Endothelial cell of umbilical vein (primary cell): ENCODE measurements around the gene PKNOX2. TPM values are rescaled to one million over a fixed set of nuclear protein-coding genes. Genes with fewer than 3 reads are reported as not detected.

Experiments
- BruUV-seq: library from RNA; stranded (reverse); fragments of 400-500 nt; replicated peaks from 2 replicates; lab custom pipeline; 2021; lab: Mats Ljungman, UMichigan
- CTCF ChIA-PET: fragments of 300-600, 350-600 bp; sonication (Branson Sonifier 250); formaldehyde crosslinking; loops from one replicate; lab custom pipeline; 2021; ENCODE audit warnings: antibody characterized with exemption, inconsistent platforms; lab: Charles Lee
- POLR2A ChIA-PET: fragments of 300-600, 350-600 bp; sonication (Branson Sonifier 250); formaldehyde crosslinking; loops from one replicate; lab custom pipeline; 2021; ENCODE audit warnings: antibody characterized with exemption, inconsistent platforms; lab: Charles Lee
- DNase-seq: peaks from one replicate; pipeline ENCODE4 v3.0.0-alpha.2; 2011; ENCODE audit warnings: low read depth, low spot score
- FAIRE-seq: peaks from 2 replicates; lab custom pipeline; 2011; peaks lifted over from hg19 to GRCh38; lab: Jason Lieb, UNC
- H2AFZ ChIP-seq: 2 replicates; pipeline ENCODE4 v1.6.0; 2012; ENCODE audit warnings: low read depth, low read length, control low read depth, inconsistent platforms
- H3K27ac ChIP-seq: 2 replicates; pipeline ENCODE4 v1.5.1; 2011; ENCODE audit warnings: low read depth, mild to moderate bottlenecking, control low read depth, low read length, moderate library complexity; ENCODE audit not compliant: insufficient read depth
- H3K27me3 ChIP-seq, 2 experiments: 2 replicates each; pipeline versions ENCODE4 v1.6.0 to v1.6.1; 2011; ENCODE audit warnings: low read length in 2 of 2, mixed read lengths in 1 of 2; ENCODE audit not compliant: control insufficient read depth in 2 of 2, insufficient read depth in 2 of 2
- H3K36me3 ChIP-seq, 2 experiments: 2 replicates in 1 of 2; 3 replicates in 1 of 2; pipeline ENCODE4 v1.5.1; 2011; ENCODE audit warnings: low read length in 2 of 2, mild to moderate bottlenecking in 1 of 2, moderate library complexity in 1 of 2; ENCODE audit not compliant: control insufficient read depth in 2 of 2, insufficient read depth in 2 of 2; ENCODE audit errors: extremely low read depth in 1 of 2
- H3K4me1 ChIP-seq: 3 replicates; pipeline ENCODE4 v1.5.1; 2011; ENCODE audit warnings: mild to moderate bottlenecking, low read length; ENCODE audit not compliant: control insufficient read depth, insufficient read depth; ENCODE audit errors: extremely low read depth
- H3K4me2 ChIP-seq: 2 replicates; pipeline ENCODE4 v1.6.1; 2011; ENCODE audit warnings: low read length, control low read depth, mixed read lengths; ENCODE audit not compliant: insufficient read depth
- H3K4me3 ChIP-seq, 3 experiments: fragments of 200-600 bp in 1 of 3; sonication (generic), shearing (Covaris generic) in 1 of 3; replicated peaks in 1 of 3; 2 replicates each; pipeline ENCODE4 v1.5.1; 2011 to 2016; ENCODE audit warnings: control low read depth in 3 of 3, low read length in 3 of 3, mild to moderate bottlenecking in 2 of 3, inconsistent platforms in 1 of 3, low read depth in 1 of 3, moderate library complexity in 1 of 3; ENCODE audit not compliant: insufficient read depth in 1 of 3
- H3K79me2 ChIP-seq: 2 replicates; pipeline ENCODE4 v1.6.0; 2012; ENCODE audit warnings: low read length, inconsistent platforms; ENCODE audit not compliant: control insufficient read depth, insufficient read depth
- H3K9ac ChIP-seq: replicated peaks from 2 replicates; pipeline ENCODE3; 2011; ENCODE audit warnings: low read length, control low read depth; ENCODE audit not compliant: insufficient read depth; ENCODE audit errors: extremely low read depth
- H3K9me1 ChIP-seq: replicated peaks from 3 replicates; pipeline ENCODE4 v1.6.0; 2011; ENCODE audit warnings: mild to moderate bottlenecking, low read length; ENCODE audit not compliant: control insufficient read depth, insufficient read depth; ENCODE audit errors: extremely low read depth
- H3K9me3 ChIP-seq: replicated peaks from 2 replicates; pipeline ENCODE4 v1.5.1; 2012; ENCODE audit warnings: low read length, inconsistent platforms; ENCODE audit not compliant: control insufficient read depth, insufficient read depth
- H4K20me1 ChIP-seq: replicated peaks from 2 replicates; pipeline ENCODE3; 2011; ENCODE audit warnings: mild to moderate bottlenecking, low read length; ENCODE audit not compliant: control insufficient read depth, insufficient read depth; ENCODE audit errors: extremely low read depth
- FOS ChIP-seq: IDR thresholded peaks from 2 replicates; pipeline ENCODE4 v1.6.1; 2011; ENCODE audit warnings: mild to moderate bottlenecking, low read length, moderate library complexity, borderline replicate concordance; ENCODE audit not compliant: insufficient read depth
- GATA2 ChIP-seq: IDR thresholded peaks from 2 replicates; pipeline ENCODE4 v1.7.0; 2011; ENCODE audit warnings: low read depth, mild to moderate bottlenecking, moderate library complexity, mixed read lengths, low read length; ENCODE audit not compliant: insufficient read length, insufficient read depth
- POLR2A ChIP-seq: IDR thresholded peaks from 2 replicates; pipeline ENCODE4 v1.6.1; 2012; ENCODE audit warnings: low read depth, mild to moderate bottlenecking, control low read depth, low read length
- dilution Hi-C: fragments of 300-500 bp; cut with MboI; formaldehyde crosslinking; loops from one replicate; pipeline ENCODE4 v1.15.0; 2019; ENCODE audit warnings: low sequenced_read_pairs; ENCODE audit not compliant: extremely low pct_ligation_motif_present
- intact Hi-C: fragments of 100-400 bp; cut with micrococcal nuclease; formaldehyde crosslinking; loops from one replicate; pipeline ENCODE4 v1.10.0; 2022
- polyA plus RNA-seq, 4 experiments: library from polyadenylated mRNA; depleted of rRNA in 3 of 4; stranded (reverse) in 3 of 4; unstranded in 1 of 4; fragments of >200 nt; gene quantifications; 2 replicates each; pipeline versions ENCODE4 v1.2.1 to v1.2.3, GENCODE V29; 2011 to 2012; ENCODE audit warnings: missing spikeins in 1 of 4
- total RNA-seq: library from RNA; stranded (reverse); gene quantifications from 2 replicates; pipeline ENCODE4 v1.2.3, GENCODE V29; 2021

Gene PKNOX2
- total and polyA plus RNA-seq, 2 donors (not counting 3 experiments of a cell fraction or from before 2014, with no cell fraction given), result 0.11 to 0.91 TPM

GRCh38 chr11:125211191-125211947, 46.8 kb downstream of the PKNOX2 start:
- H3K9me3 ChIP-seq, result no peaks in the 10 kb centered on the region
- FAIRE-seq (no peak), DNase-seq (no peak)
- CTCF ChIA-PET, result interaction anchor here (1.0 kb wide), 1 partner anchor 48 kb away, joined by 3 read pairs; no protein-coding TSS in a partner anchor
- no peak overlapping the region for H3K4me3 ChIP-seq
- no TSS peak for BruUV-seq
- H3K4me2 ChIP-seq, result no peak overlapping the region
- no peak overlapping the region for H3K9ac ChIP-seq
- no peak overlapping the region for H2AFZ ChIP-seq
- H3K27ac ChIP-seq, result no peak overlapping the region
- H4K20me1 ChIP-seq, result no peaks in the 10 kb centered on the region
- no peaks in the 10 kb centered on the region for H3K36me3 ChIP-seq
- H3K27me3 ChIP-seq, result peaks cover 4 to 22% of the 10 kb centered on the region in 2 experiments
- POLR2A ChIA-PET, result no interaction called here
- H3K79me2 ChIP-seq, result no peaks in the 10 kb centered on the region
- H3K9me1 ChIP-seq, result no peaks in the 10 kb centered on the region
- TF ChIP-seq POLR2A (no peak), FOS (no peak)
- dilution Hi-C loops (no loop called here), intact Hi-C loops (no loop called here)
- no peaks in the 10 kb centered on the region for H3K4me1 ChIP-seq

GRCh38 chr11:125211948-125212340, 47.4 kb downstream of the PKNOX2 start:
- no peaks in the 10 kb centered on the region for H3K36me3 ChIP-seq
- H3K9me1 ChIP-seq, result no peaks in the 10 kb centered on the region
- no TSS peak for BruUV-seq
- H3K27ac ChIP-seq, result no peak overlapping the region
- FAIRE-seq (no peak), DNase-seq (no peak)
- H3K4me3 ChIP-seq, result no peak overlapping the region
- ChIA-PET CTCF (interaction anchor here (1.0 kb wide), 1 partner anchor 49 kb away, joined by 3 read pairs; no protein-coding TSS in a partner anchor), POLR2A (no interaction called here)
- no peaks in the 10 kb centered on the region for H3K4me1 ChIP-seq
- TF ChIP-seq GATA2, result no peak
- no peaks in the 10 kb centered on the region for H3K9me3 ChIP-seq
- no peaks in the 10 kb centered on the region for H3K79me2 ChIP-seq
- no peak overlapping the region for H2AFZ ChIP-seq
- intact Hi-C loops, result no loop called here
- H3K9ac ChIP-seq, result no peak overlapping the region
- H3K4me2 ChIP-seq, result no peak overlapping the region
- dilution Hi-C loops, result no loop called here
- peaks cover 4 to 22% of the 10 kb centered on the region in 2 experiments for H3K27me3 ChIP-seq
- no peaks in the 10 kb centered on the region for H4K20me1 ChIP-seq
